HFF-Myc (cell line): ENCODE data around the gene SLC6A17.

Experiments
- DNase-seq: peaks from one replicate; pipeline ENCODE4 v3.0.0-alpha.2; 2011; ENCODE audit warnings: low read depth; ENCODE audit errors: extremely low read depth
- H3K4me3 ChIP-seq: replicated peaks from 2 replicates; pipeline ENCODE4 v1.5.1; 2011; ENCODE audit warnings: low read depth, mild to moderate bottlenecking, control low read depth, low read length
- TF ChIP-seq, protein P1 (sequence below): IDR thresholded peaks from 2 replicates; pipeline ENCODE4 v1.5.1; 2012; ENCODE audit warnings: mild to moderate bottlenecking, low read depth, low read length, control low read depth; ENCODE audit errors: missing control alignments

The SLC6A17 gene

DNA sequence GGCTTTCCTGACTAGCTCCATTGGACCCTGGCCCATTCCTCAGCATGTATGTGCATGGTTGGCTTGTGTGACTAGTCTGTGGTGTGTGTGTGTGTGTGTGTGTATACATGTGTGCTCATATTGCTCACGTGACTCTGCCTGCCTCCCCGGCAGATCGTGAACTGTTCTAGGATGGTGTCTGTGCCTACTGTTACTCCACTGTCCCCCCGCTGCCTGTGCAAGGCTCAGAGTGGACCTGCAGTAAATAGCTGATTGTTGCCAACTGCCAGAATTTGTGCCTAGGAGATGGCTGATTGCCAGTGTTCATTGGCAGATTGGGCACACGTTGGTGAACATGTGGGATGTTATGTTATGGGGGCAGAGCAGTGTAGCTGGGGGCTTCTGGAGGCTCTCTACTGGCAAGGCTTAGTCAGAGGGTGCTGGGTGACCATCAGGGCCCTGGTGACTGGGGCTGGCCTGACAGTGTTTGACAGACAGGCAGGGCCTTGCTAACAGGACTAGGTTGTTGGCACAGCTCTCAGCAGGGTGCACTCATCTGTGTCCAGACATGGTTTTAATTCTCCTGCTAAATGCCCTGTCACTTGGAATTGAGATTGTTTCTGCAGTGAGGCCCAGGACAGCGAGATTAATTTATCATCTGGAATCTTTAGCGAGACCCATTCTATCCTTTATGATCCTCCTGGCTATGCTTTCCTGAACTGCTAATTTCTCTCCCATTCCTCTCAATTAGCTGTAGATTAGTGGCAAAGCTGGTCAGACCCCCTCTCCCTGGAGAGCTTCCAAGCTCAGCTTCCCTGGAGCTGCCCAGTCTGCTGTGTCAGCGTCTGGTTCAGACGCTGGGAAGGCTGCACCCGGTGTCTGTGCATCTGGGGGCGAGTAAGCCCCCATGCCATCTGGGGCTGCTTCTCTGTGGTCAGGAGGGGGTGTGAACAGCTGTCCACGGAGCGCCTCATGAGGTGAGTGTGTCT, 20.8 kb downstream of the SLC6A17 start:
- TF ChIP-seq, protein P1, sequence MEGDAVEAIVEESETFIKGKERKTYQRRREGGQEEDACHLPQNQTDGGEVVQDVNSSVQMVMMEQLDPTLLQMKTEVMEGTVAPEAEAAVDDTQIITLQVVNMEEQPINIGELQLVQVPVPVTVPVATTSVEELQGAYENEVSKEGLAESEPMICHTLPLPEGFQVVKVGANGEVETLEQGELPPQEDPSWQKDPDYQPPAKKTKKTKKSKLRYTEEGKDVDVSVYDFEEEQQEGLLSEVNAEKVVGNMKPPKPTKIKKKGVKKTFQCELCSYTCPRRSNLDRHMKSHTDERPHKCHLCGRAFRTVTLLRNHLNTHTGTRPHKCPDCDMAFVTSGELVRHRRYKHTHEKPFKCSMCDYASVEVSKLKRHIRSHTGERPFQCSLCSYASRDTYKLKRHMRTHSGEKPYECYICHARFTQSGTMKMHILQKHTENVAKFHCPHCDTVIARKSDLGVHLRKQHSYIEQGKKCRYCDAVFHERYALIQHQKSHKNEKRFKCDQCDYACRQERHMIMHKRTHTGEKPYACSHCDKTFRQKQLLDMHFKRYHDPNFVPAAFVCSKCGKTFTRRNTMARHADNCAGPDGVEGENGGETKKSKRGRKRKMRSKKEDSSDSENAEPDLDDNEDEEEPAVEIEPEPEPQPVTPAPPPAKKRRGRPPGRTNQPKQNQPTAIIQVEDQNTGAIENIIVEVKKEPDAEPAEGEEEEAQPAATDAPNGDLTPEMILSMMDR: no peak
- no peak overlapping the region for H3K4me3 ChIP-seq
- no peak for DNase-seq

DNA sequence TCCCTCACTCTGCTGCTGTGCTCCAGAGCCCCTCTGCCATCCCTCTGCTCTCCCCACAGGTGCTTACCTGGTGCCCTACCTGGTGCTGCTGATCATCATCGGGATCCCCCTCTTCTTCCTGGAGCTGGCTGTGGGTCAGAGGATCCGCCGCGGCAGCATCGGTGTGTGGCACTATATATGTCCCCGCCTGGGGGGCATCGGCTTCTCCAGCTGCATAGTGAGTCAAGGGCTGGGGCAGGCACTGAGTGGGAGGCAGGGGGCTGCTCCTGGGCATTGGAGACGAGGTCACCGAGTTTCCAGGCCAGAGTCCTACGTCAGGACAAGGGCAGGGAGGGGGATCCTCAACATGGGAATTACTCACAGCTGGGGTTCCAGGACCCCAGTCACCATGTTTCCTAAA, 21.7 kb downstream of the SLC6A17 start:
- TF ChIP-seq, protein P1: no peak
- DNase-seq: no peak
- no peak overlapping the region for H3K4me3 ChIP-seq

DNA sequence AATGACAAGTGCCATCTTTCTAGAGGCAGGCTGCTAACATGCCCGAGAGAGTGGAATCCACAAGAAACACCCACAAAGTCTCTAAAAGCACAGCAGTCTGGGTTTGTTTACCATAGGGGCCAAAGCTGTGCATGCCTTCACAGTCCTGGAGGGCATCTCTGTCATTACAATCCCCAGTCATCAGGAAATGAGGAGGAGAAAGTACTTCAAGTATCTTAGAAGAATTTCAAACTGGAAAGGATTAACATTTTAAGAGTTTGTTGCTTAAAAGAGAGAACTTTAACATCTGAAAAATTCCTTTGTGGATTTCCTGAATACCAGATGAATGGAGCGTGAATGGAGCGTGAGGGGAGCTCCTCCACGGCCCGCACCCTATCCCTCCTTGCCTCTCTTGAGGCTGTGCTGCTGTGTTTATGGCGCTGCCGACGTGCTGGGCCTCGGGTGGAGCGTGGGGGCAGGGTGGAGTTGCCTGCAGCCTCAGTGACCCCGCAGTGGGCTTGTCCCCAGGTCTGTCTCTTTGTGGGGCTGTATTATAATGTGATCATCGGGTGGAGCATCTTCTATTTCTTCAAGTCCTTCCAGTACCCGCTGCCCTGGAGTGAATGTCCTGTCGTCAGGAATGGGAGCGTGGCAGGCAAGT, 23.3 kb downstream of the SLC6A17 start:
- no peak overlapping the region for H3K4me3 ChIP-seq
- TF ChIP-seq, protein P1: no peak
- DNase-seq: no peak

GRCh38 chr1:110174961-110175360, 24.7 kb downstream of the SLC6A17 start:
- H3K4me3 ChIP-seq: no peak overlapping the region
- no peak for DNase-seq
- TF ChIP-seq, protein P1: no peak

DNA sequence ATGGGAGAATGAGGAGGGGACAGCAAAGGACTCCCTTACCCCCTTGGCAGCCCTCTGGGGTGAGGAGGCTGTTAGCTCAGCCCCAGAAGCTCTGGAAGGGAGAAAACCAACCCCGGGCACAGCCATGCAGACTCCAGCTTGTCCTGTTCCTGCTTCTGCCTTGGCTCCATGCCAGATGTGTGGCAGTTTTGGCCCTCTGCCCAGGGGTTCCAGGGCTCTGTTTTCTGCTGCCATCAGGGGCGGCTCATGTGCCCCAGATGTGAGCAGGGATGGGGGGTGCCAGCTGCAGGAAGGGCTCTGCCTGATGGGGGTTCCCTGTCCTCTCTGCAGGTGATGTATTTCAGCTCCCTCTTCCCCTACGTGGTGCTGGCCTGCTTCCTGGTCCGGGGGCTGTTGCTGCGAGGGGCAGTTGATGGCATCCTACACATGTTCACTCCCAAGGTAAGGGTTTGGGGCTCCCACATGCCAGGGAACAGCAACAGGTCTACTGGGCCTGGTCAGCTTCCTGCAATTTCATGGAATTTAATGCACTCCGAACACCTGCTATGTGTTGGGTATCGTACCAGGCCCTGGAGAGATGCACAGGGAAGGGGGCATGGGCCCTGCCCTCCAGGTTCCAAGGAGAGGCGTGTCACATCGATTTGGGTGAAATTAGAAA, 26.1 kb downstream of the SLC6A17 start:
- DNase-seq: no peak
- H3K4me3 ChIP-seq: no peak overlapping the region
- TF ChIP-seq, protein P1: no peak

- no peak overlapping the region for H3K4me3 ChIP-seq
- TF ChIP-seq, protein P1: no peak
- DNase-seq: no peak
Measured at GRCh38 chr1:110177775-110178174, 27.5 kb downstream of the SLC6A17 start.
